Endothelial cell of umbilical vein (primary cell): ENCODE measurements around the gene ELOA. TPM values are rescaled to one million over a fixed set of nuclear protein-coding genes. Genes with fewer than 3 reads are reported as not detected.

Experiments used
- BruUV-seq: library from RNA; stranded (reverse); fragments of 400-500 nt; replicated peaks from 2 replicates; lab custom pipeline; 2021; lab: Mats Ljungman, UMichigan
- CTCF ChIA-PET: fragments of 300-600, 350-600 bp; sonication (Branson Sonifier 250); formaldehyde crosslinking; loops from one replicate; lab custom pipeline; 2021; ENCODE audit warnings: antibody characterized with exemption, inconsistent platforms; lab: Charles Lee
- POLR2A ChIA-PET: fragments of 300-600, 350-600 bp; sonication (Branson Sonifier 250); formaldehyde crosslinking; loops from one replicate; lab custom pipeline; 2021; ENCODE audit warnings: antibody characterized with exemption, inconsistent platforms; lab: Charles Lee
- DNase-seq: peaks from one replicate; pipeline ENCODE4 v3.0.0-alpha.2; 2011; ENCODE audit warnings: low read depth, low spot score
- FAIRE-seq: peaks from 2 replicates; lab custom pipeline; 2011; peaks lifted over from hg19 to GRCh38; lab: Jason Lieb, UNC
- H2AFZ ChIP-seq: 2 replicates; pipeline ENCODE4 v1.6.0; 2012; ENCODE audit warnings: low read depth, low read length, control low read depth, inconsistent platforms
- H3K27ac ChIP-seq: 2 replicates; pipeline ENCODE4 v1.5.1; 2011; ENCODE audit warnings: low read depth, mild to moderate bottlenecking, control low read depth, low read length, moderate library complexity; ENCODE audit not compliant: insufficient read depth
- H3K27me3 ChIP-seq, 2 experiments: 2 replicates each; pipeline versions ENCODE4 v1.6.0 to v1.6.1; 2011; ENCODE audit warnings: low read length in 2 of 2, mixed read lengths in 1 of 2; ENCODE audit not compliant: control insufficient read depth in 2 of 2, insufficient read depth in 2 of 2
- H3K36me3 ChIP-seq, 2 experiments: 2 replicates in 1 of 2; 3 replicates in 1 of 2; pipeline ENCODE4 v1.5.1; 2011; ENCODE audit warnings: low read length in 2 of 2, mild to moderate bottlenecking in 1 of 2, moderate library complexity in 1 of 2; ENCODE audit not compliant: control insufficient read depth in 2 of 2, insufficient read depth in 2 of 2; ENCODE audit errors: extremely low read depth in 1 of 2
- H3K4me1 ChIP-seq: 3 replicates; pipeline ENCODE4 v1.5.1; 2011; ENCODE audit warnings: mild to moderate bottlenecking, low read length; ENCODE audit not compliant: control insufficient read depth, insufficient read depth; ENCODE audit errors: extremely low read depth
- H3K4me2 ChIP-seq: 2 replicates; pipeline ENCODE4 v1.6.1; 2011; ENCODE audit warnings: low read length, control low read depth, mixed read lengths; ENCODE audit not compliant: insufficient read depth
- H3K4me3 ChIP-seq, 3 experiments: fragments of 200-600 bp in 1 of 3; sonication (generic), shearing (Covaris generic) in 1 of 3; replicated peaks in 1 of 3; 2 replicates each; pipeline ENCODE4 v1.5.1; 2011 to 2016; ENCODE audit warnings: control low read depth in 3 of 3, low read length in 3 of 3, mild to moderate bottlenecking in 2 of 3, inconsistent platforms in 1 of 3, low read depth in 1 of 3, moderate library complexity in 1 of 3; ENCODE audit not compliant: insufficient read depth in 1 of 3
- H3K79me2 ChIP-seq: 2 replicates; pipeline ENCODE4 v1.6.0; 2012; ENCODE audit warnings: low read length, inconsistent platforms; ENCODE audit not compliant: control insufficient read depth, insufficient read depth
- H3K9ac ChIP-seq: replicated peaks from 2 replicates; pipeline ENCODE3; 2011; ENCODE audit warnings: low read length, control low read depth; ENCODE audit not compliant: insufficient read depth; ENCODE audit errors: extremely low read depth
- H3K9me1 ChIP-seq: replicated peaks from 3 replicates; pipeline ENCODE4 v1.6.0; 2011; ENCODE audit warnings: mild to moderate bottlenecking, low read length; ENCODE audit not compliant: control insufficient read depth, insufficient read depth; ENCODE audit errors: extremely low read depth
- H3K9me3 ChIP-seq: replicated peaks from 2 replicates; pipeline ENCODE4 v1.5.1; 2012; ENCODE audit warnings: low read length, inconsistent platforms; ENCODE audit not compliant: control insufficient read depth, insufficient read depth
- H4K20me1 ChIP-seq: replicated peaks from 2 replicates; pipeline ENCODE3; 2011; ENCODE audit warnings: mild to moderate bottlenecking, low read length; ENCODE audit not compliant: control insufficient read depth, insufficient read depth; ENCODE audit errors: extremely low read depth
- CTCF ChIP-seq, 2 donors: IDR thresholded peaks; 1 replicate in 1 of 2; 2 replicates in 1 of 2; pipeline ENCODE4 v1.5.1; 2011; ENCODE audit warnings: low read length in 2 of 2, mild to moderate bottlenecking in 2 of 2, moderate library complexity in 2 of 2, control low read depth in 1 of 2, inconsistent platforms in 1 of 2, low read depth in 1 of 2; ENCODE audit not compliant: insufficient read depth in 1 of 2; ENCODE audit errors: extremely low read depth in 1 of 2
- FOS ChIP-seq: IDR thresholded peaks from 2 replicates; pipeline ENCODE4 v1.6.1; 2011; ENCODE audit warnings: mild to moderate bottlenecking, low read length, moderate library complexity, borderline replicate concordance; ENCODE audit not compliant: insufficient read depth
- GATA2 ChIP-seq: IDR thresholded peaks from 2 replicates; pipeline ENCODE4 v1.7.0; 2011; ENCODE audit warnings: low read depth, mild to moderate bottlenecking, moderate library complexity, mixed read lengths, low read length; ENCODE audit not compliant: insufficient read length, insufficient read depth
- MAX ChIP-seq: IDR thresholded peaks from 2 replicates; pipeline ENCODE4 v1.6.1; 2011; ENCODE audit not compliant: insufficient read depth, insufficient read length
- MYC ChIP-seq: IDR thresholded peaks from one replicate; pipeline ENCODE4 v1.6.1; 2011; ENCODE audit warnings: mild to moderate bottlenecking, low read depth, low read length
- POLR2A ChIP-seq: IDR thresholded peaks from 2 replicates; pipeline ENCODE4 v1.6.1; 2012; ENCODE audit warnings: low read depth, mild to moderate bottlenecking, control low read depth, low read length
- dilution Hi-C: fragments of 300-500 bp; cut with MboI; formaldehyde crosslinking; loops from one replicate; pipeline ENCODE4 v1.15.0; 2019; ENCODE audit warnings: low sequenced_read_pairs; ENCODE audit not compliant: extremely low pct_ligation_motif_present
- intact Hi-C: fragments of 100-400 bp; cut with micrococcal nuclease; formaldehyde crosslinking; loops from one replicate; pipeline ENCODE4 v1.10.0; 2022
- polyA plus RNA-seq, 4 experiments: library from polyadenylated mRNA; depleted of rRNA in 3 of 4; stranded (reverse) in 3 of 4; unstranded in 1 of 4; fragments of >200 nt; gene quantifications; 2 replicates each; pipeline versions ENCODE4 v1.2.1 to v1.2.3, GENCODE V29; 2011 to 2012; ENCODE audit warnings: missing spikeins in 1 of 4
- total RNA-seq: library from RNA; stranded (reverse); gene quantifications from 2 replicates; pipeline ENCODE4 v1.2.3, GENCODE V29; 2021

Gene ELOA
- total and polyA plus RNA-seq, 2 donors (not counting 3 experiments of a cell fraction or from before 2014, with no cell fraction given): 11.9 to 42.6 TPM

- Histone ChIP-seq H3K4me1 (no peaks in the 10 kb centered on the region), H3K4me3 (no peak overlapping the region), H3K9me3 (no peaks in the 10 kb centered on the region), H3K36me3 (peaks cover 13 to 27% of the 10 kb centered on the region in 2 experiments), H4K20me1 (no peaks in the 10 kb centered on the region), H3K9me1 (no peaks in the 10 kb centered on the region), H3K9ac (no peak overlapping the region), H3K27me3 (no peaks in the 10 kb centered on the region), H3K27ac (no peak overlapping the region), H3K79me2 (no peaks in the 10 kb centered on the region), H3K4me2 (no peak overlapping the region), H2AFZ (no peak overlapping the region)
- TF ChIP-seq POLR2A: no peak
- no TSS peak for BruUV-seq
- dilution Hi-C loops (no loop called here), intact Hi-C loops (no loop called here)
- FAIRE-seq (no peak), DNase-seq (no peak)
- POLR2A ChIA-PET: no interaction called here
- CTCF ChIA-PET: interaction anchor here (1.4 kb wide), 1 partner anchor 8 kb away, joined by 10 read pairs; no protein-coding TSS in a partner anchor
Observed at GRCh38 chr1:23763041-23763577, 19.8 kb downstream of the ELOA start.

GRCh38 chr1:23768733-23769132 lies 25.5 kb downstream of the ELOA start:
- POLR2A ChIA-PET: no interaction called here
- H4K20me1 ChIP-seq: no peaks in the 10 kb centered on the region
- TF ChIP-seq CTCF (IDR thresholded peaks at IDR 0.05; ENCODE audit: extremely low read depth in 1 of 2, insufficient read depth in 1 of 2, low read depth in 1 of 2, low read length in 2 of 2): no peak
- TF ChIP-seq FOS: no peak
- TF ChIP-seq POLR2A: no peak
- TF ChIP-seq MAX: no peak
- no peak for TF ChIP-seq MYC
- no peak for TF ChIP-seq GATA2
- H3K79me2 ChIP-seq: no peaks in the 10 kb centered on the region
- FAIRE-seq: no peak
- H3K4me2 ChIP-seq: no peak overlapping the region
- no peaks in the 10 kb centered on the region for H3K9me3 ChIP-seq
- CTCF ChIA-PET: interaction anchor here (1.3 kb wide), 1 partner anchor 77 kb away, joined by 3 read pairs; the partner anchor contains the start of gene RPL11
- no peak for DNase-seq
- dilution Hi-C loops: no loop called here
- no peak overlapping the region for H2AFZ ChIP-seq
- intact Hi-C loops: no loop called here
- H3K27me3 ChIP-seq: no peaks in the 10 kb centered on the region
- H3K4me1 ChIP-seq: no peaks in the 10 kb centered on the region
- H3K9ac ChIP-seq: no peak overlapping the region
- H3K9me1 ChIP-seq: no peaks in the 10 kb centered on the region
- no peak overlapping the region for H3K4me3 ChIP-seq
- H3K27ac ChIP-seq: no peak overlapping the region
- no TSS peak for BruUV-seq
- no peaks in the 10 kb centered on the region for H3K36me3 ChIP-seq
